ENCODE results near the gene CEP89.

DNA sequence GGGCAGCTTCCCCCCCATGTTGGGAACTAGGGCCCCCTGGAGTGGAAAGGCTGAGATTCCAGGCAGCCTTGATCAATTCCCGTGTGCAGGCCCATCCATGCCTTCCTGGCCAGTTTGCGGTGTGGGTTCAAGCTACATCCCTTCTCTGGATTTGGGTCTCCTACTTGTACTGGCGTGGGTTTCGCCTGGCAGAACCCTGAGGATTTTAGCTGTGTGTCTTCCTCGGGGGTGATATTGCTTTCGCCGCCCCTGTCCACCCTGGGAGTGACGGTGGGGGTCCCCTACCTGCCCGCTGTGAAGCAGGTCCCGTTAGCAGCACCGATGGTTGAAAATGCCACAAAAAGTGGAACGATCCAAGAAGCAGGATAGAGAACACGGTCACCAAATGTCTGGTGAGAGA, 113.6 kb downstream of the CEP89 start:
- TF ChIP-seq, protein P1, sequence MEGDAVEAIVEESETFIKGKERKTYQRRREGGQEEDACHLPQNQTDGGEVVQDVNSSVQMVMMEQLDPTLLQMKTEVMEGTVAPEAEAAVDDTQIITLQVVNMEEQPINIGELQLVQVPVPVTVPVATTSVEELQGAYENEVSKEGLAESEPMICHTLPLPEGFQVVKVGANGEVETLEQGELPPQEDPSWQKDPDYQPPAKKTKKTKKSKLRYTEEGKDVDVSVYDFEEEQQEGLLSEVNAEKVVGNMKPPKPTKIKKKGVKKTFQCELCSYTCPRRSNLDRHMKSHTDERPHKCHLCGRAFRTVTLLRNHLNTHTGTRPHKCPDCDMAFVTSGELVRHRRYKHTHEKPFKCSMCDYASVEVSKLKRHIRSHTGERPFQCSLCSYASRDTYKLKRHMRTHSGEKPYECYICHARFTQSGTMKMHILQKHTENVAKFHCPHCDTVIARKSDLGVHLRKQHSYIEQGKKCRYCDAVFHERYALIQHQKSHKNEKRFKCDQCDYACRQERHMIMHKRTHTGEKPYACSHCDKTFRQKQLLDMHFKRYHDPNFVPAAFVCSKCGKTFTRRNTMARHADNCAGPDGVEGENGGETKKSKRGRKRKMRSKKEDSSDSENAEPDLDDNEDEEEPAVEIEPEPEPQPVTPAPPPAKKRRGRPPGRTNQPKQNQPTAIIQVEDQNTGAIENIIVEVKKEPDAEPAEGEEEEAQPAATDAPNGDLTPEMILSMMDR (conservative IDR thresholded peaks at IDR 0.05; ENCODE audit: low read length): no peak
- TF ChIP-seq EZH2phosphoT487 (IDR thresholded peaks at IDR 0.05; ENCODE audit: borderline replicate concordance): no peak
